PFSK-1 (cell line): ENCODE measurements around the gene C16orf96.

Experiments
- FOXP2 ChIP-seq: optimal IDR thresholded peaks from 2 replicates; pipeline ENCODE3; 2011; ENCODE audit warnings: borderline replicate concordance, control low read depth, inconsistent platforms; ENCODE audit not compliant: insufficient read depth; ENCODE audit errors: extremely low read length, extremely low read depth
- POLR2AphosphoS5 ChIP-seq: IDR thresholded peaks from 2 replicates; pipeline ENCODE4 v1.6.1; 2012; ENCODE audit warnings: low read depth, mild to moderate bottlenecking, control low read depth, low read length, moderate library complexity
- SIN3A ChIP-seq: IDR thresholded peaks from 2 replicates; pipeline ENCODE4 v1.6.1; 2012; ENCODE audit warnings: mild to moderate bottlenecking, low read length, moderate library complexity, borderline replicate concordance; ENCODE audit not compliant: insufficient read depth
- TAF1 ChIP-seq: IDR thresholded peaks from 2 replicates; pipeline ENCODE4 v1.6.1; 2012; ENCODE audit warnings: low read length, control low read depth, borderline replicate concordance; ENCODE audit not compliant: insufficient read depth
- TF ChIP-seq, protein P1 (sequence below), 2 experiments: IDR thresholded peaks; 2 replicates each; pipeline versions ENCODE4 v1.6.1 to v1.8.0; 2011 to 2012; ENCODE audit warnings: low read depth in 2 of 2, low read length in 2 of 2, control low read depth in 1 of 2, inconsistent platforms in 1 of 2, mild to moderate bottlenecking in 1 of 2, moderate library complexity in 1 of 2; ENCODE audit not compliant: insufficient read depth in 1 of 2

The C16orf96 gene

DNA sequence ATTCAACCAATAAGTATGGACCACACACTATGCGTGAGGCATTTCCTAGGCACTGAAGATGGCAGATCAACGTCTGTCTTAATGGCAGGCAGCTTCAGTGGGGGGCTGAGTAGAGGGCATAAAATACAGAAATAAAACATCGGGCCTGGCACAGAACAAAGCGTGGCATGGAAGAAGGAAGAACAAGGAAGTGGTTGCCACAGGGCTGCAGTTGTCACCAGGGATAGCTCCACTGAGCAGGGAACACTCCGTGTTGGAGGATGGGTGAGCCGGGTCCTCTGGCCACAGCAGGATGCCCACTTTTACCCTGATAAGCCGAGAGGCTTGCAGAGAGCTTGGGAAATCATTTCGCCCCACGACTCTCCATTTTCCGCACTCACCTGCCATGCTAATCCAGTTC, 23.9 kb upstream of the C16orf96 start:
- TF ChIP-seq SIN3A (no peak), TAF1 (no peak), FOXP2 (no peak), POLR2AphosphoS5 (no peak)
- TF ChIP-seq, protein P1, sequence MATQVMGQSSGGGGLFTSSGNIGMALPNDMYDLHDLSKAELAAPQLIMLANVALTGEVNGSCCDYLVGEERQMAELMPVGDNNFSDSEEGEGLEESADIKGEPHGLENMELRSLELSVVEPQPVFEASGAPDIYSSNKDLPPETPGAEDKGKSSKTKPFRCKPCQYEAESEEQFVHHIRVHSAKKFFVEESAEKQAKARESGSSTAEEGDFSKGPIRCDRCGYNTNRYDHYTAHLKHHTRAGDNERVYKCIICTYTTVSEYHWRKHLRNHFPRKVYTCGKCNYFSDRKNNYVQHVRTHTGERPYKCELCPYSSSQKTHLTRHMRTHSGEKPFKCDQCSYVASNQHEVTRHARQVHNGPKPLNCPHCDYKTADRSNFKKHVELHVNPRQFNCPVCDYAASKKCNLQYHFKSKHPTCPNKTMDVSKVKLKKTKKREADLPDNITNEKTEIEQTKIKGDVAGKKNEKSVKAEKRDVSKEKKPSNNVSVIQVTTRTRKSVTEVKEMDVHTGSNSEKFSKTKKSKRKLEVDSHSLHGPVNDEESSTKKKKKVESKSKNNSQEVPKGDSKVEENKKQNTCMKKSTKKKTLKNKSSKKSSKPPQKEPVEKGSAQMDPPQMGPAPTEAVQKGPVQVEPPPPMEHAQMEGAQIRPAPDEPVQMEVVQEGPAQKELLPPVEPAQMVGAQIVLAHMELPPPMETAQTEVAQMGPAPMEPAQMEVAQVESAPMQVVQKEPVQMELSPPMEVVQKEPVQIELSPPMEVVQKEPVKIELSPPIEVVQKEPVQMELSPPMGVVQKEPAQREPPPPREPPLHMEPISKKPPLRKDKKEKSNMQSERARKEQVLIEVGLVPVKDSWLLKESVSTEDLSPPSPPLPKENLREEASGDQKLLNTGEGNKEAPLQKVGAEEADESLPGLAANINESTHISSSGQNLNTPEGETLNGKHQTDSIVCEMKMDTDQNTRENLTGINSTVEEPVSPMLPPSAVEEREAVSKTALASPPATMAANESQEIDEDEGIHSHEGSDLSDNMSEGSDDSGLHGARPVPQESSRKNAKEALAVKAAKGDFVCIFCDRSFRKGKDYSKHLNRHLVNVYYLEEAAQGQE (IDR thresholded peaks at IDR 0.05; ENCODE audit: insufficient read depth in 1 of 2, low read depth in 2 of 2, low read length in 2 of 2) = no peak

DNA sequence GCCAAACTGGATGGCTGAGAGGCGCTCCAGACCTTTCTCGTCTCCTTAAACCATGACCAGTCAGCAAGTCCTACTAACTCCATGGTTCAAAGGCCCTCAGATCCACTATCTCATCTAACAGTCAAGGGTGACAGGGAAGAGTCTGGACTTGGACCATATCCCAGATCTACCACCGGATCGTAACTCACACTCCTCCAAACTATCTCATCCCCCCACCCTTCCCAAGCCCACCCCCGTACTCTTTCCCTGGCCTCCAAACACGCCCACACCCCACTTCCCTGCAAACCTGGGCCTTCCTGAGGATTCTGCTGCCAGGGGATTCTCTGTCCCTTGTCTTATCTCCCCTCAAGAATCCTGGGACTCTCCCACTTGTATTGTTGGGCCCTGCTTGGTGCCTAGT, 22.6 kb upstream of the C16orf96 start:
- TF ChIP-seq SIN3A (no peak), FOXP2 (no peak), POLR2AphosphoS5 (no peak), TAF1 (no peak)
- TF ChIP-seq, protein P1 (IDR thresholded peaks at IDR 0.05; ENCODE audit: insufficient read depth in 1 of 2, low read depth in 2 of 2, low read length in 2 of 2) = no peak

DNA sequence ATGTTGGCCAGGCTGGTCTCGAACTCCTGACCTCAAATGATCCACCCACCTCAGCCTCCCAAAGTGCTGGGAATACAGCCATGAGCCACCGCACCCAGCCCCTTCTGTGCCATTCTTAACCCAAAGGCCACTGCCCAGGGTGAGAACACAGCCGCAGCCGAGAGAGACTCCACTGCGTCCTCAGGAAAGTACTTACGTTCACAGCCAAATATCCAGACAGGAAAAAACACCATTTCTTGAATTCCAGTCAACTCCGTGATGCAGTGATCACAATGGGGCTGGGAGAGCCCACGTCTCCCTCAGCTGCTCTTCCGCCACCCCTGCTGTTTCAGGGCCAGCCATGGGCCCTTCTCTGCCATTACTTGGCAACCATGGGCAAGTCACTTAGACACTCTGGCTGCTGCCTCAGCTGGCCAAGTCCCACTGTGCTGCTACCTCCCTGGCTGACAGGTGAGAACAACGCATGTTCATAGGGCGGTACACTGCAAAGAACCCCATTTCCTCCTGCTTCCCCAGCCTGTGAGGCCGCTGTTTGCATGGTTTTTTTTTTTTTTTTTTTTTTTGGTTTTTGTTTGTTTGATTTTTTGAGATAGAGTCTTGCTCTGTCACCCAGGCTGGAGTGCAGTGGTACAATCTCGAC, 21.9 kb upstream of the C16orf96 start:
- TF ChIP-seq POLR2AphosphoS5 (no peak), SIN3A (no peak), FOXP2 (no peak), TAF1 (no peak)
- TF ChIP-seq, protein P1 (IDR thresholded peaks at IDR 0.05; ENCODE audit: insufficient read depth in 1 of 2, low read depth in 2 of 2, low read length in 2 of 2) = no peak

DNA sequence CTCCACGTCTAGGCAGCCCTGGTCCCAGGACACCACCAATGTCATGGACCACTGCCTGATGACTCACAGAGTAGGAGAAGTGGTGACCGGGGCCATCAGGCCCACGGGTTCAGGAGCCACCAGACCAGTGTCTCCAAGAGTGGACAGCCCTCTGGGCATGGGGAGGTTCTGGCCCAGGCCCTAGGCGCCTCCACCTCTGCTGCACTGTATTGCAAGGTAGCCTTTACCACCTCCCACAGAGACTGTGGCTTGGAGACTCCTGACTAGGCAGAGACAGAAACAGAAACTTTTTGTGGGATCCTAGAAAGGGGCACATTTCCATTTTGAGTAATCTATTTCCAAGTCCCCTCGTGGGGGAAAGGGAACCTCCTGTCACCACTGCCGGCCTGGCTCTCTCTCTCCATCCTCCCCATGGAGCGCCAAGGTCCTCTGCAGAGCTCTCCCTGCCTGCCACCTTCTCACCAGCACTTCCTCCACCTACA, 20.5 kb upstream of the C16orf96 start:
- no peak for TF ChIP-seq POLR2AphosphoS5
- TF ChIP-seq SIN3A = no peak
- TF ChIP-seq TAF1 = no peak
- TF ChIP-seq, protein P1 (IDR thresholded peaks at IDR 0.05; ENCODE audit: insufficient read depth in 1 of 2, low read depth in 2 of 2, low read length in 2 of 2) = no peak
- TF ChIP-seq FOXP2 = no peak
